ENCODE data around the gene WNT7A.

GRCh38 chr3:13785351-13785750 is 94.5 kb downstream of the WNT7A start:
- no peak for TF ChIP-seq CTCF (IDR thresholded peaks at IDR 0.05; ENCODE audit: low read length)
- TF ChIP-seq EZH2 (optimal IDR thresholded peaks at IDR 0.05; ENCODE audit: low read depth, low read length) = no peak
